SK-N-SH (cell line): ENCODE data around the gene TMEM255B. TPM values are rescaled to one million over a fixed set of nuclear protein-coding genes. Genes with fewer than 3 reads are reported as not detected.

Experiments used
- CTCF ChIA-PET: fragments of 300-600, 350-600 bp; formaldehyde crosslinking; extraction: SDS; loops from one replicate; lab custom pipeline; 2021; lab: Yijun Ruan, JAX
- POLR2A ChIA-PET: fragments of 350-600 bp; sonication (Branson Sonifier 250); formaldehyde crosslinking; extraction: SDS; loops from one replicate; lab custom pipeline; 2020; ENCODE audit warnings: antibody characterized with exemption, inconsistent platforms; lab: Yijun Ruan, JAX
- DNase-seq: peaks from one replicate; pipeline ENCODE4 v3.0.0; 2012
- H2AFZ ChIP-seq: fragments of 200-600 bp; sonication (generic); 2 replicates; pipeline ENCODE4 v1.8.1; 2016; ENCODE audit warnings: antibody characterized with exemption, mild to moderate bottlenecking, low read depth
- H3F3A ChIP-seq: fragments of 200-600 bp; sonication (generic); replicated peaks from 2 replicates; pipeline ENCODE3; 2016; ENCODE audit warnings: antibody characterized with exemption, mild to moderate bottlenecking; ENCODE audit not compliant: insufficient read depth
- H3K27ac ChIP-seq, 2 experiments: fragments of 200-500 bp in 1 of 2; fragments of 200-600 bp in 1 of 2; sonication (Bioruptor generic) in 1 of 2; sonication (generic), shearing (Covaris generic) in 1 of 2; 2 replicates each; pipeline versions ENCODE4 v1.5.1 to v1.6.1; 2014 to 2016; ENCODE audit warnings: low read depth in 2 of 2, inconsistent platforms in 1 of 2, low read length in 1 of 2, mild to moderate bottlenecking in 1 of 2, mixed read lengths in 1 of 2
- H3K27me3 ChIP-seq: fragments of 200-600 bp; sonication (generic), shearing (Covaris generic); 2 replicates; pipeline ENCODE4 v1.6.1; 2016; ENCODE audit warnings: mixed run types; ENCODE audit not compliant: insufficient read depth
- H3K36me3 ChIP-seq, 2 experiments: fragments of 200-500 bp in 1 of 2; fragments of 200-600 bp in 1 of 2; sonication (Bioruptor generic) in 1 of 2; sonication (generic) in 1 of 2; replicated peaks in 1 of 2; 2 replicates each; pipeline versions ENCODE3 to v1.5.1; 2014 to 2016; ENCODE audit warnings: low read length in 1 of 2, mild to moderate bottlenecking in 1 of 2; ENCODE audit not compliant: insufficient read depth in 2 of 2, control insufficient read depth in 1 of 2
- H3K4me1 ChIP-seq, 2 experiments: fragments of 200-500 bp in 1 of 2; fragments of 200-600 bp in 1 of 2; sonication (Bioruptor generic) in 1 of 2; sonication (generic), shearing (Covaris generic) in 1 of 2; 2 replicates each; pipeline versions ENCODE4 v1.5.1 to v1.6.1; 2014 to 2016; ENCODE audit warnings: low read depth in 1 of 2, low read length in 1 of 2, mixed run types in 1 of 2; ENCODE audit not compliant: insufficient read depth in 2 of 2, control insufficient read depth in 1 of 2
- H3K4me2 ChIP-seq: fragments of 200-600 bp; sonication (generic), shearing (Covaris generic); 2 replicates; pipeline ENCODE4 v1.6.1; 2017; ENCODE audit warnings: mixed run types
- H3K4me3 ChIP-seq, 2 experiments: fragments of 200-500 bp in 1 of 2; fragments of 200-600 bp in 1 of 2; sonication (Bioruptor generic) in 1 of 2; sonication (generic), shearing (Covaris generic) in 1 of 2; 2 replicates each; pipeline versions ENCODE4 v1.5.1 to v1.8.1; 2014 to 2016; ENCODE audit warnings: low read depth in 2 of 2, inconsistent platforms in 1 of 2, low read length in 1 of 2, mild to moderate bottlenecking in 1 of 2, mixed read lengths in 1 of 2, moderate library complexity in 1 of 2
- H3K79me2 ChIP-seq: fragments of 200-600 bp; sonication (generic); 2 replicates; pipeline ENCODE4 v1.8.1; 2017; ENCODE audit warnings: mild to moderate bottlenecking; ENCODE audit not compliant: insufficient read depth
- H3K9ac ChIP-seq: fragments of 200-600 bp; sonication (generic); 2 replicates; pipeline ENCODE4 v1.6.1; 2017; ENCODE audit warnings: mixed run types
- H3K9me2 ChIP-seq: fragments of 200-600 bp; sonication (generic); 2 replicates; pipeline ENCODE4 v1.6.1; 2017; ENCODE audit warnings: mixed run types
- H3K9me3 ChIP-seq: fragments of 200-600 bp; sonication (generic); 2 replicates; pipeline ENCODE4 v1.6.1; 2017; ENCODE audit warnings: mixed run types, mild to moderate bottlenecking, moderate library complexity
- H4K20me1 ChIP-seq: fragments of 200-600 bp; sonication (generic); 2 replicates; pipeline ENCODE4 v1.6.1; 2017; ENCODE audit warnings: mild to moderate bottlenecking, mixed run types; ENCODE audit not compliant: insufficient read depth
- CHD2 ChIP-seq: fragments of 150-350 bp; IDR thresholded peaks from 2 replicates; pipeline ENCODE4 v1.6.1; 2018; ENCODE audit warnings: low read length; ENCODE audit not compliant: partially characterized antibody
- EP300 ChIP-seq, 2 experiments: IDR thresholded peaks; 2 replicates each; pipeline versions ENCODE4 v1.4.0 to v1.6.1; 2012; ENCODE audit warnings: borderline replicate concordance in 1 of 2, low read depth in 1 of 2, low read length in 1 of 2
- FOXJ3 ChIP-seq: sonication (generic); formaldehyde crosslinking; IDR thresholded peaks from 2 replicates; pipeline ENCODE4 v1.5.1; 2020; ENCODE audit warnings: mild to moderate bottlenecking, missing genetic modification reagents
- FOXM1 ChIP-seq: IDR thresholded peaks from 2 replicates; pipeline ENCODE4 v1.4.0; 2012; ENCODE audit warnings: low read depth, mild to moderate bottlenecking
- GABPA ChIP-seq: IDR thresholded peaks from 2 replicates; pipeline ENCODE4 v1.4.0; 2012; ENCODE audit warnings: low read depth, mild to moderate bottlenecking
- JUND ChIP-seq: IDR thresholded peaks from 2 replicates; pipeline ENCODE4 v1.4.0; 2012
- NRF1 ChIP-seq: IDR thresholded peaks from 2 replicates; pipeline ENCODE4 v1.6.1; 2012; ENCODE audit warnings: low read depth, mild to moderate bottlenecking, low read length
- RFX5 ChIP-seq: IDR thresholded peaks from 2 replicates; pipeline ENCODE4 v1.6.1; 2012; ENCODE audit warnings: mild to moderate bottlenecking, improper control_type of control experiment, low read length
- RXRA ChIP-seq: IDR thresholded peaks from 2 replicates; pipeline ENCODE4 v1.4.0; 2012; ENCODE audit warnings: low read depth, mild to moderate bottlenecking, borderline replicate concordance
- SIN3A ChIP-seq: IDR thresholded peaks from 2 replicates; pipeline ENCODE4 v1.6.1; 2012; ENCODE audit warnings: low read depth, mild to moderate bottlenecking, low read length, moderate library complexity, borderline replicate concordance
- TAF1 ChIP-seq: IDR thresholded peaks from 2 replicates; pipeline ENCODE4 v1.6.1; 2012; ENCODE audit warnings: low read depth, mild to moderate bottlenecking, low read length, moderate library complexity, borderline replicate concordance
- TCF12 ChIP-seq: IDR thresholded peaks from 2 replicates; pipeline ENCODE4 v1.4.0; 2012
- YY1 ChIP-seq: IDR thresholded peaks from 2 replicates; pipeline ENCODE4 v1.4.0; 2012; ENCODE audit warnings: low read depth, mild to moderate bottlenecking
- WGBS: methylation state at CpG from one replicate; pipeline ENCODE4 v1.1.6; 2017; ENCODE audit warnings: low lambda C conversion rate; 5-methylcytosine and 5-hydroxymethylcytosine counted together
- polyA plus RNA-seq, 3 experiments: library from polyadenylated mRNA; depleted of rRNA; stranded (reverse); fragments of >200 nt; gene quantifications; 2 replicates each; pipeline ENCODE4 v1.2.3, GENCODE V29; 2012
- TF ChIP-seq, protein P1 (sequence below): fragments of 150-350 bp; IDR thresholded peaks from 2 replicates; pipeline ENCODE4 v1.6.1; 2017; ENCODE audit warnings: antibody characterized with exemption, low read length, low read depth, borderline replicate concordance
- TF ChIP-seq, protein P2 (sequence below): IDR thresholded peaks from 2 replicates; pipeline ENCODE4 v1.4.0; 2012; ENCODE audit warnings: low read depth
- TF ChIP-seq, protein P3 (sequence below): IDR thresholded peaks from 2 replicates; pipeline ENCODE4; 2012

The TMEM255B gene
- polyA plus RNA-seq, 1 of the 3 experiments (the other 2 are of a cell fraction) = 14.8 TPM

DNA sequence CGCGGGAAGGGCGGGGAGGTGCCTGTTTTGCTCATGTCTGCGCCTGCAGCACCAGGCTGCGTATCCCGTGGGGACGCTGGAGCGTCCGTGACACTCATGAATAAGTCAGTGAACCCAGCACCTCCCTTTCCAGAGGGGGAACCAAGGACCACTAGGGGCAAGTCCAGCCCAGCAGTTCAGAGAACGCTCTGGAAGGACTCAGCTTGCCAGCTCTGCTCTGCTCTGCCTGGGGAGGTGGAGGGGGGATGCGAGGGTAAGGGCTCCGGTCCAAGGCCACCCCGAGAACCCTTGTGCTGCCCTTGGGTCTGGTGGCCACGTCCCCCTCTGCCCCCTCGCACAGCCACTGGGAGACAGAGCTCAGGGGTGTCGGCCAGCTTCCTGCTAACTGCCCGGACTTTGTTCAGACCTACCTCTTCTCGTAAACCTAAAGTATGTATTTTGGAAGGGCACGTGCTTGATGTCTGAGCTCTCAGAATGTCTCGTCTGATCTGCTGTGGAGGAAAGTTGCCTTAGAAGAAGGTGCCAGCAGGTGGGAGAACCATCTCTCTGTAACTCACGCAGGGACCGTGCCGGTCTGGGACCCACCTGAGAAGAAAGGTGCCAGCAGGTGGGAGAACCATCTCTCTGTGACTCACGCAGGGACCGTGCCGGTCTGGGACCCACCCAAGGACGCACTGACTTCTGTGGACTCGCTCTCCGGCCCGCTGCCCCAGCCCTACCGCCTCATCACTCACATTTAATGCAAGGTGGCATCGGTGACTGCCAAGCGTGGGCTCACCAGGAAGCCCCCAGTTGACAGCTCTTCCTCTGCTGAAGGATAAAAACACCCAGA is 34.1 kb downstream of the TMEM255B start:
- H3K9me2 ChIP-seq = no peaks in the 10 kb centered on the region
- no peaks in the 10 kb centered on the region for H3K9me3 ChIP-seq
- ChIA-PET CTCF (interaction anchor here (0.6 to 1.0 kb wide), 3 partner anchors 15 to 68 kb away, joined by 3 read pairs; no protein-coding TSS in a partner anchor), POLR2A (no interaction called here)
- no peak overlapping the region for H2AFZ ChIP-seq
- H3K79me2 ChIP-seq = no peaks in the 10 kb centered on the region
- 86% methylated on average over 18 of the region's 33 CpGs for WGBS
- no peaks in the 10 kb centered on the region for H3F3A ChIP-seq
- H3K27ac ChIP-seq = no peak overlapping the region
- no peaks in the 10 kb centered on the region for H4K20me1 ChIP-seq
- H3K9ac ChIP-seq = no peak overlapping the region
- no peak overlapping the region for H3K4me3 ChIP-seq
- H3K36me3 ChIP-seq = no peaks in the 10 kb centered on the region
- H3K4me2 ChIP-seq = no peak overlapping the region
- H3K4me1 ChIP-seq = no peaks in the 10 kb centered on the region
- DNase-seq = no peak
- TF ChIP-seq, protein P1, sequence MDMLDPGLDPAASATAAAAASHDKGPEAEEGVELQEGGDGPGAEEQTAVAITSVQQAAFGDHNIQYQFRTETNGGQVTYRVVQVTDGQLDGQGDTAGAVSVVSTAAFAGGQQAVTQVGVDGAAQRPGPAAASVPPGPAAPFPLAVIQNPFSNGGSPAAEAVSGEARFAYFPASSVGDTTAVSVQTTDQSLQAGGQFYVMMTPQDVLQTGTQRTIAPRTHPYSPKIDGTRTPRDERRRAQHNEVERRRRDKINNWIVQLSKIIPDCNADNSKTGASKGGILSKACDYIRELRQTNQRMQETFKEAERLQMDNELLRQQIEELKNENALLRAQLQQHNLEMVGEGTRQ = no peak
- TF ChIP-seq YY1 (no peak), RXRA (no peak), TAF1 (no peak), EP300 (IDR thresholded peaks at IDR 0.05; ENCODE audit: borderline replicate concordance in 1 of 2, low read depth in 1 of 2, low read length in 1 of 2) (no peak), RFX5 (no peak), TCF12 (no peak), CHD2 (no peak), GABPA (no peak)
- TF ChIP-seq, protein P2, sequence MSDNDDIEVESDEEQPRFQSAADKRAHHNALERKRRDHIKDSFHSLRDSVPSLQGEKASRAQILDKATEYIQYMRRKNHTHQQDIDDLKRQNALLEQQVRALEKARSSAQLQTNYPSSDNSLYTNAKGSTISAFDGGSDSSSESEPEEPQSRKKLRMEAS = no peak
- TF ChIP-seq, protein P3, sequence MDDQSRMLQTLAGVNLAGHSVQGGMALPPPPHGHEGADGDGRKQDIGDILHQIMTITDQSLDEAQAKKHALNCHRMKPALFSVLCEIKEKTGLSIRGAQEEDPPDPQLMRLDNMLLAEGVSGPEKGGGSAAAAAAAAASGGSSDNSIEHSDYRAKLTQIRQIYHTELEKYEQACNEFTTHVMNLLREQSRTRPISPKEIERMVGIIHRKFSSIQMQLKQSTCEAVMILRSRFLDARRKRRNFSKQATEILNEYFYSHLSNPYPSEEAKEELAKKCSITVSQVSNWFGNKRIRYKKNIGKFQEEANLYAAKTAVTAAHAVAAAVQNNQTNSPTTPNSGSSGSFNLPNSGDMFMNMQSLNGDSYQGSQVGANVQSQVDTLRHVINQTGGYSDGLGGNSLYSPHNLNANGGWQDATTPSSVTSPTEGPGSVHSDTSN = no peak
- H3K27me3 ChIP-seq = no peaks in the 10 kb centered on the region

DNA sequence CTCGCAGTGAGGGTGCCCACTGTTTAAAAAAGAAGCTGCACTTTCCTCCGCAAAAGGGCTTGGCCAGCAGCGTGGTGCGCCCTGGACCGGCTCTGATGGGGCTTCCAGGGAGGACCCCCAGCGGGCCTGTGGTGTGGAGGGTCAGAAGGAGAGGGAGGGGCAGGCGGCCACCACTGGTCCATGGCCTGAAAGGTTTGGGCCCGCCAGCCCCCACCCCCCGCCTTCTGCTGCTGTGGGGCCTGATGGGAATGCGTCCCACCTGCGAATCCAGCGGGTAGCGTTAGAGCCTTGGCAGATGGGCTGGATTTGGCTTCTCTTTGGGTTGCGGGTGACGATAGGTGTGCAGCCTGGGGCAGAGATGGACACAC is 34.7 kb downstream of the TMEM255B start:
- Histone ChIP-seq H3K9me2 (no peaks in the 10 kb centered on the region), H3K4me2 (no peak overlapping the region), H3K79me2 (no peaks in the 10 kb centered on the region), H3K4me1 (no peaks in the 10 kb centered on the region), H4K20me1 (no peaks in the 10 kb centered on the region), H3K9ac (no peak overlapping the region), H2AFZ (no peak overlapping the region), H3F3A (no peaks in the 10 kb centered on the region), H3K36me3 (no peaks in the 10 kb centered on the region), H3K9me3 (no peaks in the 10 kb centered on the region), H3K4me3 (no peak overlapping the region), H3K27me3 (no peaks in the 10 kb centered on the region), H3K27ac (no peak overlapping the region)
- TF ChIP-seq FOXJ3 (CRISPR knock-in tag) (no peak), RFX5 (no peak), EP300 (IDR thresholded peaks at IDR 0.05; ENCODE audit: borderline replicate concordance in 1 of 2, low read depth in 1 of 2, low read length in 1 of 2) (no peak), JUND (no peak), CHD2 (no peak), FOXM1 (no peak), NRF1 (no peak), SIN3A (no peak)
- DNase-seq = no peak
- 89% methylated on average over 9 of the region's 15 CpGs for WGBS
- POLR2A ChIA-PET = no interaction called here
- CTCF ChIA-PET = interaction anchor here (1.0 kb wide), 2 partner anchors 16 to 69 kb away, joined by 3 read pairs; no protein-coding TSS in a partner anchor
